Measurements from ENCODE around the gene MACROD2. TPM values are rescaled to one million over a fixed set of nuclear protein-coding genes. Genes with fewer than 3 reads are reported as not detected.

The MACROD2 gene
- total RNA-seq, 1 donor from 2014 or later, result 0.40 TPM

DNA sequence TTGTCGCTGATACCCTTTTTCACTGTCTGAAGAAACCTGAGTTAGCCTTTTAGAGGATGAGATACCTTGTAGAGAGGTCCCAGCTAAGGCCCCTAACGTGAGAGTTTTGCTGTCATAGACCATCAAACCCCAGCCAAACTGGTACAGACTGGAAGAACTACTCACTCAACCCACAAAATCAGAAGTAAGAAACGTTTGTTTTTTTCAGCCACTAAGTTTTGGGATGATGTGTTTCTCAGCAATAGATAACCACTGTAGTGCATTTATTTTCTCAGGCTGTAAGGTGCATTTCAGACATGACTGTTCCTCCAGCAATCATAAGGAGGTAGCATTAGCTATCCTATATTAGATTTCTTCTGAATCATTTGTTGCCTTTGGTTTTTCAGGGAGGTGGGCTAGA lies 749.4 kb downstream of the MACROD2 start:
- no peak for DNase-seq (ENCODE audit: low read depth in 2 of 2)

DNA sequence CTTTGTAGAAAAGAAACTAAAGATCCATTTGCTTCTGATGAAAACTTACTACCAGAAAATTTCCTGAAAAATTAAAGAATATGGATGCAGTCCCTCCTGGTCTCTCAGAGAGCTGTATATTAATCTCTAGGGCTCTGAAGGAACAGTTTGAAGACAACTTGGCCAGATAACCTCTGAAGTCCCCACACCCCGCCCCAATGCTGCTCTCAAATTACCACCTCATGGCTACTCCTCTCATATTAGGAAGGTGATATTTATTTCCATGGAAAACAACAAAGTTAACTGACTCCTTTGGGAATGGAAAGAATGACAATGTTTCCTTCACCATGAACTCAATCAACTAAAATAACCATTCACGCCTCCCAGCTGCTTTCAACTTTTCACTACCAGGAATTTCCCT lies 750.5 kb downstream of the MACROD2 start:
- DNase-seq (ENCODE audit: low read depth in 2 of 2), result peak in 1 of 2 donors; percentile 16

DNA sequence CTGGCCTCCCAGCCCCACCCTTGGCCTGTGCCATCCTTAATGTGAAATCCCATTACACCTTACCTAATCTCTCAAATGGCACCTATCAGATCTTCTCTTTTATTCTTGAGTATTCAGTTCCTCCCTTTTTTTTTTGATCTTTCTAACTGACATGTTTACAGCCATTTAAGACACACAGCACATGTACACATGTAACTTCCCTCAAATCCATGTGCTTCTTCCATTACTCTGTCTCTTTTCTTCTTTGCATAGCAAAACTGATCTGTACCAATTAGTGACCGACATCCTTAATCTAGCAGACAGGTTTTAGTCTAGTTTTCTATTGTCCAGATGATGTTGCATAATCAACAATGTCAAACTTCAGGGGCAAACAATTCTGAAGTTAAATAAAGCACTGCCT lies 755.9 kb downstream of the MACROD2 start:
- no peak for DNase-seq (ENCODE audit: low read depth in 2 of 2)

DNA sequence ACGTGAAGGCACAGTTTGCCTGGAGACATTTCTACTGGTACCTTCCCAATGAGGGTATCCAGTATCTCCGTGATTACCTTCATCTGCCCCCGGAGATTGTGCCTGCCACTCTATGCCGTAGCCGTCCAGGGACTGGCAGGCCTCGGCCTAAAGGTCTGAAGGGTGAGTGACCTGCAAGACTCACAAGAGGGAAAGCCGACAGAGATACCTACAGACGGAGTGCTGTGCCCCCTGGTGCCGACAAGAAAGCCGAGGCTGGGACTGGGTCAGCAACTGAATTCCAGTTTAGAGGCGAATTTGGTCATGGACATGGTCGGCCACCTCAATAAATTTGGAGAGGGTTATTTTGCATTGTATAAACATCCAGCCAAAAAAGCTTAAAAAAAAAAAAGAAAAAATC lies 762.4 kb downstream of the MACROD2 start:
- DNase-seq (ENCODE audit: low read depth in 2 of 2), result no peak

DNA sequence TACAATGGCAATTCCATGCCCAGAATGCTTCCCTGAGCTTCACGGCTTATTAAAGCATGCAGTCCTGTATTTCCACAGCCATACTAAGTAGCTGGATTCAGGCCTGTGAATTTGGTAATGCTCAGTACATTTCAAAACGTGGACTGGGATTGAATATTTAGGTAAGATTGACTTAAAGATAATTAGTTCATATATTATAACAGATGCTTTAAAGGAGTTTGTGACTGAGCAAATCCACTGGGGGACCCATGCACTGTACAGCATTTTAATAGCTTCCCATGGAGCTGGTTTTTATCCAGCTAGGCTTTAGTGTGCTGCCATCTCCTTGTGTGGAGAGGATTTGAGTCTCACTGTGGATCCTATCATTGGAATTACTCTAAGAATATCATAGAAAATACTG lies 763.0 kb downstream of the MACROD2 start:
- no peak for DNase-seq (ENCODE audit: low read depth in 2 of 2)

DNA sequence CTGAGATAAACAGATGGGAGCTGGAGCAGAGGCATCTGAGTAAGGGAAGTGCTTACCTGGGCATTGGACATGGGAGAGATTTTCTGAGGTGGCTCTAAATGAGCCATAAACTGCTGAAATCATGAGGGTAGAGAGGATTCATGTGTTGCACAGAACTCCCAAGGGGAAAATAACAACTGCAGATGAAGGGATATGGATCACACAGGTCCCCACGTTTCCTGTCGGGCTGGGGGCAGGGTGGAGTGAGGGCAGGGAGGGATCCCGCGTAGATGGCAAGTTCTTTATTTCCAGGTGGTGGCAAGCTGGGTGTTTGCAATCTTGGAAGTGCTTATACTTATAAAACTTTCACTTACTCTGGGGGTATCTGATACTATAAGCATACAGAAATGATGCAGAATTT lies 764.7 kb downstream of the MACROD2 start:
- DNase-seq (ENCODE audit: low read depth in 2 of 2), result no peak

DNA sequence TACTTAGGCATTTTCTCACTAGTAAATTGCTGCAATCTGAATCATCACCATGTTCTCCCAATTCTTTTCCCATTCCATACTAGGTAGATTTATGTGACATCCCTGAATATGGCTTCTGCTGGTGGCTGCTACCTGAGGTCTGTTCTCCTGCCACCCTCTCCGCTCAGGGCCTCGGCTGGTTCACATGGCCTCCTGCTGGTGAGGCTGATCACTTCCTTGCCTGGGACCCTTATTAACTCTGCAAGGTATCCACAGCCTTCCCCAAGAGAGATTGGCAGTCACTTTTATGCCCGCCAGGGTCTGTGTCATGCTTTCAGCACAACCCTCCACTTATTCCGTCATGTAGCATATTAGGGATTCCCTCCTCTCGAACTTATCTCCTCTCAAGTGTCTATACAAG lies 766.6 kb downstream of the MACROD2 start:
- no peak for DNase-seq (ENCODE audit: low read depth in 2 of 2)

DNA sequence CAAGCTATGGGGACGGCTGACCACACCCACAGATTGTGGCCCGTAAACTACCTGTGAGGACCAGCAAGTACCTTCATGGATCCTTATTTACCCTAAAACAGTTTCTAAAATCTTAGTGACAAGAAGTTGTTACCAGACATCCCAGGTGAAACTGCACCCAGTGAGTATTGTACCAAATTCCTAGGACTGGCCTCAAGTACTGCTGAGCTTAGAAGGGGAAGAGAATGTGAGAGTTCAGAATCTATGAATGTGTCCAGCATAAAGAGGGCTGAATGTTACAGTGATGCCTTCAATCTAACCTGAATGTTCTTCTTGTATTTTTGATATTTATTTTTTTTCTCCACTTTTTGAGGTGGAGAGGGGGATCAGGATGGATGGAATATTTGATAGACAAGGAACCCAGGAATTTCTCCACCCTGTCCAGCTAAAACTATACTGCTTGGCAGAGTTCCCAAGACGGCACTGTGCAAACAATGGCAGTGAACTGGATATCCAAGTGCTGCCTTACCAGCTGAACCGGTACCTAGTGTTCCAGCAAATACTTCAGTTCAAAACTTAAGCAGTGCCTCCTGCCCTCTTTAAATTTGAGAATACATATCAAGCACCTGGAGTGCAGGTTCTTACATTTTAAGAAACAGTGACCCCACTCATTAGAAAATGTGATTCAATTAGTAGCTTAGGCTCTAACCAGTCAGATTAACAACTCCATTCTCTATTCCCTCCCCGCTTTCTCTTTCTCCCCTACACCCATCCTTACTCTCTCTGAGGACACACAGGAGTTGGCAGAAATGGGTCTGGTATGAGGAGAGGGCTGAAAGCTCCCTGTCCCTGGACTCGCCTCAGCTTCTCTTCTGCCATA lies 769.4 kb downstream of the MACROD2 start:
- DNase-seq (ENCODE audit: low read depth in 2 of 2), result no peak

DNA sequence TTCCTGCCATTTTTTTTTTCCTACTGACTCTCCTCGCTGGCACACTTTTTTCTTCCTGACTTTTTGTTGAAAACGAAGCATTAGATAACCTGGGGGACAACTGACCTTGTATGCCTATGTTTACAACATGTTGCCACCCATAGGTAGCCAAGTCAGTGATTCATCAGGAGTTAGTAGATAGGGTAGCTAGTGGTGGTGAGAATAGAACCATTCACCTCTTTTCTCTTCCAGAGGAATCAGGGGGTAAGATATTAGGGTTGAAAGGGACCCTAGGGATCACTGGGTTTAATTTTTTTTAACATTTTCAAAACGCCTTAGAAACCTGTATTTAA lies 770.0 kb downstream of the MACROD2 start:
- no peak for DNase-seq (ENCODE audit: low read depth in 2 of 2)

DNA sequence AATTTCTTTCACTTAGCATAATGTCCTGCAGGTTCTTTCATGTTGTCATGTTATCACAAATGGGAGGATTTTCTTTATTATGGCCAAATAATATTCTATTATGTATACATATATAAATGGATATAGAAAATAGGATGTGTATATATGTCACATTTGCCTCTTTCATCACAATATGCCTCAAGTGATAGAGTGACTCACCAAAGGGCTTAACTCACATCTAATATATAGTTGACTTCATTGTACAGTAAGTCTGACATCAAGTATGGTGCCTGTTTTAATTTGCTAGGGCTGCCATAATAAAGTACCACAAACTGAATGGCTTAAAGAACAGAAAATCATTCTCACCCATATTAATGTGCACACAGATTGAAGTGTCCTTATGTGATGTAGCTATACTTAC lies 778.2 kb downstream of the MACROD2 start:
- DNase-seq (ENCODE audit: low read depth in 2 of 2), result no peak

DNA sequence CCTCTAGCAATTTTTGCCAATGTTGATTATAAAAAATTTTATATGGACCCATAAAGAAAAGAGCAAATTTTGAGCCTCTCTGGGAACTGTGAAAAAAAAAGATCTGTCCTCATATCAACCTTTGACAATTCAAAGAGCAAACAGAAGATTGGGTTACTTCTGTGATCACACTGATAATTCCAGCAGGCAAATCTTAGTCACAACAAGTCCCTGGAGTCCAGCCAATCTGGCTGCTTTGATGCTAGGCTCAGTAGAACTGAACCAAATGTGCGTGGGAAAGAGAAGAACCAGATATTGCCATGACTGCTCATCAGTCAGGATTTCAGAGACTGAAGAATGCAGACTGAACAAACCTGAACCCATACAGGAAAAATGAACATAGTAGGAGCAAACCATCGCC lies 780.5 kb downstream of the MACROD2 start:
- DNase-seq (ENCODE audit: low read depth in 2 of 2), result peak in 1 of 2 donors; percentile 49

DNA sequence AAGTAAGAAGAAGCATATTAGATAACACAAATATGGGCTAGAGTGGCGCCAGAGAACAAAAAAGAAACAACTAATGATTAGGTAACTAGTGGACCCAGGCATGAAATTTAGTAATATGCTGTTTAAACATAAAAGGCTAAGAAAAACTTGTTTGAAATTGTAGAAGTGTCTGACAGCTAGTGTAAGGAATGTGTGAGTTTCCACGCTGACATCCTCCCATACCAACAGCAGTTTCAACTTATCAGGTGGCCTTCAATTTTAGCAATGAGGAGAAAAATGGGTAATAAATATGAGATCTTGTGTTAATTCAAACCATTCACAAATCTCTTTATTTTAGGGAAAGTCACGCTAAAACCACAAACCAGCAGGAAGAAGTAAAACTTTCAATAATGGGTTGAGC lies 782.3 kb downstream of the MACROD2 start:
- no peak for DNase-seq (ENCODE audit: low read depth in 2 of 2)

DNA sequence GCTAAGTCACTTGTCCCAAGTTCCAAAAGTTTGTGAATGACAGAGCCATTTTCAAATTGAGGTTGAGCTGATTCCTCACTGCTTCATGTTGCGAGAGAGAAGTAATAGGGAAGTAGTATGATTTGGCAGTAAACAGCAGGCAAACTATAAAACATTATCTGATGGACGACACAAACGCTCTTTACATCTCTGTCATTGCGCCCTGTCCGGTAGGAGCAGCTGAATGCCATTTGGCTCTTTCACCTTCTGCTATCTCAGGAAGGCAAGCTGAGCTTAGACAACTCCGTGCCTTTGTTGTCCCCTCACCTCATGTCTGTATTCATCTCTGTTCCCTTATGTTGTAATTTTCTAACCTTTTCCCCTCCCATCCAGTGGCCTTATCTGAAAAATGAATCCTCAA lies 782.8 kb downstream of the MACROD2 start:
- DNase-seq (ENCODE audit: low read depth in 2 of 2), result no peak

DNA sequence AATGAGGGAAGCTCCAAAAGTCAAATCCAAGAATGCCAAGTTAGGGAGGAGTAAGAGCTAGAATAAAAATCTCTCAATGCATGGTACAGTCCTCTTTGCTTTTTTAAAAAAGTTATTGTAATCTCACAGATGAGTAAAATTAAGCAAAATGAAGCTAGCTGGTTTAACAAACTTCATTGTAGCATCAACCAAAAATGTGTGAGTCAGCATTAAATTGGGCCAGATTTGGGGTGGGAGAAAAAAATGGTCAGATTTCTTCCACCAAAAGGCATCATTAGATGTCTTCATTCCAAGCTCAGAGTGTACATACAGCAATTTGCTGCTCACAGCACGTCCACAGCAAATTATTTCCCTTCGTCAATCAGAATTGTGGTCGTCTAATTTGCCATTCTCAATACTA lies 783.6 kb downstream of the MACROD2 start:
- no peak for DNase-seq (ENCODE audit: low read depth in 2 of 2)

DNA sequence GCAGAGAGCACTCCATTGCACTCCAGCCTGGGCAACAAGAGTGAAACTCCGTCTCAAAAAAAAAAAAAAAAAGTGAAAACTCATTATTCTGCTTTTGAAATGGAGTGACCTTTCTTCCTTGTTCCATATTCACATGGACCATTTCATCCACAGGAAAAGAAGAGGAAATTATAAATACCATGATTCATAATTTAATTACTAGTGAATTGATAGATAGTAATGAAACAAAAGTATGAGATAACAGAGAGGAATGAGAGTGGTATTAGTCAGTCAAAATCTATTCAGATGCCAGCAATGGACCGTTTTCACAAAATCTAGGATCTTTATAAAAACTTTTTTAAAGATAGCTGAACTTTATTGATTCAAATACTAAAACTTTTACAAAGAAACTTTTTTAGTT lies 785.2 kb downstream of the MACROD2 start:
- no peak for DNase-seq (ENCODE audit: low read depth in 2 of 2)

DNA sequence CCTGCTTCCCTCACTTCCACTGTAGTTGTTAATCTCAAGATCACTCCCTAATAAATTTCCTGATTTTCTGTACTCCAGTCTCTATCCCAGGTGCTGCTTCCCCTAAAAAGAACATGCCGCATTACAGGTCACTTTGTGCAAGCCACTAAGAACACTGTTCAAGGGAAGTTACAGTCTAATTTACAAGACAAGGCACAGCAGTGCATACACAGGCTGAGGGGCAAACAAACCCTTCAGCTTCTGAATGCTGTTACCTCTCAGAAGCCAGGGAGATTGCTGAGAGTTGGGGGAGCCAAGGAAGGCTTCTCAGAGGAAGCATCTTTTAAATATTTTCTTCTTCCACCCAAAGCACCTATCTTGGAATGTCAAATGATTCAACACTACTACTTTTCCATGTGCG lies 787.4 kb downstream of the MACROD2 start:
- DNase-seq (ENCODE audit: low read depth in 2 of 2), result no peak

DNA sequence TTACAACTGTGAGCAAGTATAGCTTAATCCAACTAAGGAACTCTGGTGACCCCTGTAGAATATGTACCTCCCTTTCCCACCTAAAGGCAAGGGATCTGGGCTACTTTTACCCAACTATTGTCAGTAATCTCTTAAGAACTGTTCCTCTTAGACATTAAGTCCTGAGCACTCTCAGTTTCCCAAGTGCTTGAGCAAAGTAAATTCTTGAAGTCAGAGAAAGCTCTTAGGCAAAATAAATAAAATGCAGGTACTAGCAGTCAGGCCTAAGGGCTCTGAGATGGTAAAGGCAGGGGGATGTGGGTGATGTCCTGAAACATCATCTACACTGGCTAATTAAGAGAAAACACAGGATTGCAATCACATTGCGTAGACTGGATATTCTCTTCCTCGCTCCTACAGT lies 788.5 kb downstream of the MACROD2 start:
- no peak for DNase-seq (ENCODE audit: low read depth in 2 of 2)

DNA sequence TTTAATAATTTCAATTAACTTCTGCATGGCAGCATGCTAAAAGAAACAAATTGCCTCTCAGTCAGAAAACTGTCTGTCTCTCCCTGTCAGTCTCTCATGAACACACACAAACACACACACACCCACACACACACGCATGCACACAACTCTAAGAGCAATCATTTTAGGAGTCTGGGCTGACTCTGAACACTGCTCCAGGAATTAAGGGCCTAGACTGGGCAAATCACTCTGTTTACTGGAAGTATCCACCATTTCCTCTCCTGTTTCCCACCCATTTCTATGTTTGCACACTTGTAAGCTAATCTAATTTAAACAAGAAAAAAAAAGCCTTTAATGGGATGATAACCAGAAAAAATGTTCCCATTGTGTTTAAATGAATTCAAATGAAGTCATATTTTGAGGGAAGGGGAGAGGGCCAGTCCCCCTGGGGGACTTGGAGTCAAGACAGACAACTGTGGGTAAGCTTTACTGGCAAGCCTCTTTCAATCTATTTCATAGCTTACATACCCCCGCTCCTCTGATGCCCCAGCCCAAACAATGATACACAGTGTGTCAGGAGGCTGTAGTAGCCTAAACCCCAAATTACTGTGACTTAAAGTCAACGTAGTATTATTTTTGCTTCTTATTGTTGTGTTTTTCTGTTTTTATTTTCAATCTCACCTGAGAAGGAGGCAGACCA lies 789.9 kb downstream of the MACROD2 start:
- no peak for DNase-seq (ENCODE audit: low read depth in 2 of 2)

DNA sequence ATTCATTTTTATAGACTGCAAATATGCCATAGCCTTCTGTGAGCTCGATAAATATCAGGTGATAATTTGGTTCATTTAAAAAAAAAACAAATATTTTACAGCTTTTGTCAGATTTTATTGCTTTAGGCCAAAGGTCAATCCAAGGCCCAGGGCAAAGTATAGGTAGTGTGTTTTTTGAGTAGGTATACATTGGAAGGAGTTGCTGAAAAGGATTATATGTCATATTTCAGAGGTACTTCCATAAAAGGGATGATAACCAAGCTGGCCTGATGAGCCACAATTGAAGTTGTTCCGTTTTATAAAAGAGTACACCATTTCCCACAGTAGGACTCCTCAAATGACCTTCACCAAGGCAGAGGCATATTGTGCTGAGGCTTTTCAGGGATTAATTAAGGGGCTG lies 794.9 kb downstream of the MACROD2 start:
- no peak for DNase-seq (ENCODE audit: low read depth in 2 of 2)

DNA sequence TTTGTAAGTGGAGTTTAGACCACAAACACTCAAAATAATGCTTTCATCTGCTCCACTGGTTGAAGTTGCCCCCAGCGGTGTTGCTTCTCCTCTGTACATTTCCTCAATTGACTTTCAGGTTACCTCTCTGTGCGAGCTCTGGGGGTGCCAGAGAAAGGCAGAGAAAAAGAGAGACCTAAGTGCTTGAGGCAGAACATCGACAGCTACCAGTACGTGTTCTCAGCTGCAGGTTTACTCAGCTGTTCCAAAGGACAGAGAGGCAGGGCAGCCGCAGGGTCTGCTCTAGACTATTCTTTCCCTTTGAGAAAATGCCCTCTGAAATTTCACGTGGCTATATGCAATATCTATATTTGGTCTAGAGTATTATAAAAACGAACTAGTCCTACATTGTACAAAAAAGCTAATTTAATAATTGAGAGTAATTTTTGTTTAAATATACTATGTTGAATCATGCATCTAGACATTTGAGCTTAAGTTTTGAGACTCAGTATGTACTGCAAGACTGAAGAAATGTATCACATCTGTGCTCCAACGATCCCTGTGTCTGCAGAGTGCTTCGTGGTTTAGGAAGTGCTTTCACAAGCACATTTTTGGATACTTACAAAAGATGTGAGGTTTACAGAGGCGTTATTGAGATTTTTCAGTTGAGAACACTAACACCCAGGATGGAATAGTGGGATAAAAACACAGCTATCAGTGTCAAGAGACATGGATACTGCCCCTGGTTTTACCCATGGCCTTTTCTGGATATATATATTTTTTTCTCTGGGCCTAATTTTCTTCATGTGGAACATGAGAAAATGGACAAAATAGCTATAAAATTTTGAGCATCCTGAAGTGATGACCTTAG lies 795.7 kb downstream of the MACROD2 start:
- no peak for DNase-seq (ENCODE audit: low read depth in 2 of 2)

DNA sequence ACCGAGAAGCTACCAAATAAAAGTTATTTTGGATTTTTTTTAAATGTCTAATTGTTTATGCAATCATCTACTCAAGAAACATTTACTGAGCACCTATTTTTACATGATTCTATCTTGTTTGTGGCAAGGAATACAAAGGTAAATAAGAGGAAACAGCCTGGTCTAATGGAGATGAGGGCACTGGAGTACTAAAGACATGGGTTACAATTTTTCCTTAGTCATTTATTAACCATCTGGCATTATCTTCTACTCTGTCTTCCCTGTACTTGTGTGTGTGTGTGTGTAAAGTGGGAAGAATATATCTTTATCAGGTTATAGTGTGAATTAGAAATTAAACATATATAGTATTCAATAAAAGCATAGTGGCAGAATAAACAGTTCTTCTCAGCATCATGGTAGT lies 797.6 kb downstream of the MACROD2 start:
- DNase-seq (ENCODE audit: low read depth in 2 of 2), result no peak

DNA sequence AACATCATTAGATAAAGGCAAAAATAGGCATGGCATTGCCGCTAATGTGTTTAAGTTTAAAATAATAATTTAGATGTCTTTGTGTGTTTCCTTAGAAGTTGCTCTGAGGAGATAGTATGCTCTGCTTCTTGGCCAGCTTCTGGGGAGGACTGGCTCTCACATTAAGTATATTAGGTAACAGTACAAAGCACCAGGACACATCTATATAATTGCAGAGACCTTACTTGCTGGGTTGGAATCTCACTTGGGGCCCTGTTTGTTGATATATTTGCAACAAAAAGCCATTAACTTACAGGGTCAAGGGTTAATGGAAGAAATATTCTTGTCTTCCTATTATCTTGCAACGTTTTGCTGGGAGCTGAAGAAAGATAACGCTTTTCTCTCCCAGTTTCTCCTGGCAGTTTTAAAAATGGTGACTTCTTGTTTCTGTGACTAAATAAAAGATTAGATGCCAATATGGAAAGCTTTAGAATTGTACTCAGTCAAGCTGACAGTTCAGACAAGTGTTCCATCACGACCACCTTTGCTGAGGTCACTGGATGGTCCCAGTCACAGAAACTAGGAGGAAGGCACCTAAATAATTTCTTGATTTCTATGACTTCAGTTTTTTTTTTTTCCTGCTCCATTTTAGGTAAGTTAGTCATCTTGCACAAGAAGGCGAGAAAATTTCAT lies 804.4 kb downstream of the MACROD2 start:
- DNase-seq (ENCODE audit: low read depth in 2 of 2), result no peak

All from lung microvascular endothelial cell (primary cell).